HL-60 (cell line): ENCODE data around the gene CHRDL1.

ENCODE experiments used
- DNase-seq, 2 experiments: peaks; one replicate each; pipeline ENCODE4 v3.0.0-alpha.2; 2010 to 2020; ENCODE audit warnings: low read depth in 1 of 2, low spot score in 1 of 2
- H3K27ac ChIP-seq: fragments of 250-450 bp; sonication (Bioruptor Pico); replicated peaks from 2 replicates; pipeline ENCODE4 v1.5.1; 2020; ENCODE audit warnings: mild to moderate bottlenecking, moderate library complexity
- H3K27me3 ChIP-seq: fragments of 250-450 bp; sonication (Bioruptor Pico); 2 replicates; pipeline ENCODE4 v1.5.1; 2021; ENCODE audit warnings: mild to moderate bottlenecking, moderate library complexity; ENCODE audit not compliant: insufficient read depth, poor library complexity, severe bottlenecking
- H3K4me3 ChIP-seq: replicated peaks from 2 replicates; pipeline ENCODE4 v1.5.1; 2011; ENCODE audit warnings: mild to moderate bottlenecking, control low read depth, low read length; ENCODE audit not compliant: insufficient read depth
- GABPA ChIP-seq: IDR thresholded peaks from 2 replicates; pipeline ENCODE4 v1.6.1; 2012; ENCODE audit warnings: low read depth
- POLR2AphosphoS5 ChIP-seq: IDR thresholded peaks from 2 replicates; pipeline ENCODE4 v1.6.1; 2012; ENCODE audit warnings: low read depth
- SPI1 ChIP-seq: IDR thresholded peaks from 2 replicates; pipeline ENCODE4 v1.6.1; 2012; ENCODE audit warnings: low read depth, mild to moderate bottlenecking, borderline replicate concordance
- TF ChIP-seq, protein P1 (sequence below): IDR thresholded peaks from one replicate; pipeline ENCODE4 v1.5.1; 2011; ENCODE audit warnings: low read length, control low read depth, inconsistent platforms; ENCODE audit not compliant: insufficient read depth
- TF ChIP-seq, protein P2 (sequence below): IDR thresholded peaks from 2 replicates; pipeline ENCODE4 v1.6.1; 2012; ENCODE audit warnings: low read depth; ENCODE audit not compliant: insufficient replicate concordance

The CHRDL1 gene

DNA sequence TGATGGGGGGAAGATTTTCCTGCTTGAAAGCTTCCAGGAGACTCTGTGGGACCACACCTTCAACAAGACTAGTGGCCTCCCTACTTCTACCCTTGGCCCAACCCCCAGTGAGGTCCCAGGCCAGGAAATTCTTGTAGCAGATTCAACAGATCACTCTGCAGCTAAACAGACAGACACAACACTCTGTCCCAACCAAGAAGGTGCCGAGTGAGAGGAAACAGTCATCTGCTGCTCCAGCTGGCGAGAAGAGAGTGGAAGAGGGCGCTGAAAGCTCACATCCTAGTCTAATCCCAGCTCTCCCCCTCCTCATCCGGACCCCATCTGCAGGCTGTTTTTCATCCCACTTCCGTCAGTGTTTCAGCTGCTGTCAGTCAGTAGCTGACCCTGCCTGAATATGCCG lies 63.4 kb downstream of the CHRDL1 start:
- H3K27me3 ChIP-seq: no peaks in the 10 kb centered on the region
- DNase-seq: no peak
- TF ChIP-seq POLR2AphosphoS5 (no peak), SPI1 (no peak), GABPA (no peak)
- TF ChIP-seq, protein P1, sequence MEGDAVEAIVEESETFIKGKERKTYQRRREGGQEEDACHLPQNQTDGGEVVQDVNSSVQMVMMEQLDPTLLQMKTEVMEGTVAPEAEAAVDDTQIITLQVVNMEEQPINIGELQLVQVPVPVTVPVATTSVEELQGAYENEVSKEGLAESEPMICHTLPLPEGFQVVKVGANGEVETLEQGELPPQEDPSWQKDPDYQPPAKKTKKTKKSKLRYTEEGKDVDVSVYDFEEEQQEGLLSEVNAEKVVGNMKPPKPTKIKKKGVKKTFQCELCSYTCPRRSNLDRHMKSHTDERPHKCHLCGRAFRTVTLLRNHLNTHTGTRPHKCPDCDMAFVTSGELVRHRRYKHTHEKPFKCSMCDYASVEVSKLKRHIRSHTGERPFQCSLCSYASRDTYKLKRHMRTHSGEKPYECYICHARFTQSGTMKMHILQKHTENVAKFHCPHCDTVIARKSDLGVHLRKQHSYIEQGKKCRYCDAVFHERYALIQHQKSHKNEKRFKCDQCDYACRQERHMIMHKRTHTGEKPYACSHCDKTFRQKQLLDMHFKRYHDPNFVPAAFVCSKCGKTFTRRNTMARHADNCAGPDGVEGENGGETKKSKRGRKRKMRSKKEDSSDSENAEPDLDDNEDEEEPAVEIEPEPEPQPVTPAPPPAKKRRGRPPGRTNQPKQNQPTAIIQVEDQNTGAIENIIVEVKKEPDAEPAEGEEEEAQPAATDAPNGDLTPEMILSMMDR: no peak
- TF ChIP-seq, protein P2, sequence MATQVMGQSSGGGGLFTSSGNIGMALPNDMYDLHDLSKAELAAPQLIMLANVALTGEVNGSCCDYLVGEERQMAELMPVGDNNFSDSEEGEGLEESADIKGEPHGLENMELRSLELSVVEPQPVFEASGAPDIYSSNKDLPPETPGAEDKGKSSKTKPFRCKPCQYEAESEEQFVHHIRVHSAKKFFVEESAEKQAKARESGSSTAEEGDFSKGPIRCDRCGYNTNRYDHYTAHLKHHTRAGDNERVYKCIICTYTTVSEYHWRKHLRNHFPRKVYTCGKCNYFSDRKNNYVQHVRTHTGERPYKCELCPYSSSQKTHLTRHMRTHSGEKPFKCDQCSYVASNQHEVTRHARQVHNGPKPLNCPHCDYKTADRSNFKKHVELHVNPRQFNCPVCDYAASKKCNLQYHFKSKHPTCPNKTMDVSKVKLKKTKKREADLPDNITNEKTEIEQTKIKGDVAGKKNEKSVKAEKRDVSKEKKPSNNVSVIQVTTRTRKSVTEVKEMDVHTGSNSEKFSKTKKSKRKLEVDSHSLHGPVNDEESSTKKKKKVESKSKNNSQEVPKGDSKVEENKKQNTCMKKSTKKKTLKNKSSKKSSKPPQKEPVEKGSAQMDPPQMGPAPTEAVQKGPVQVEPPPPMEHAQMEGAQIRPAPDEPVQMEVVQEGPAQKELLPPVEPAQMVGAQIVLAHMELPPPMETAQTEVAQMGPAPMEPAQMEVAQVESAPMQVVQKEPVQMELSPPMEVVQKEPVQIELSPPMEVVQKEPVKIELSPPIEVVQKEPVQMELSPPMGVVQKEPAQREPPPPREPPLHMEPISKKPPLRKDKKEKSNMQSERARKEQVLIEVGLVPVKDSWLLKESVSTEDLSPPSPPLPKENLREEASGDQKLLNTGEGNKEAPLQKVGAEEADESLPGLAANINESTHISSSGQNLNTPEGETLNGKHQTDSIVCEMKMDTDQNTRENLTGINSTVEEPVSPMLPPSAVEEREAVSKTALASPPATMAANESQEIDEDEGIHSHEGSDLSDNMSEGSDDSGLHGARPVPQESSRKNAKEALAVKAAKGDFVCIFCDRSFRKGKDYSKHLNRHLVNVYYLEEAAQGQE: no peak
- H3K4me3 ChIP-seq: no peak overlapping the region
- no peak overlapping the region for H3K27ac ChIP-seq

DNA sequence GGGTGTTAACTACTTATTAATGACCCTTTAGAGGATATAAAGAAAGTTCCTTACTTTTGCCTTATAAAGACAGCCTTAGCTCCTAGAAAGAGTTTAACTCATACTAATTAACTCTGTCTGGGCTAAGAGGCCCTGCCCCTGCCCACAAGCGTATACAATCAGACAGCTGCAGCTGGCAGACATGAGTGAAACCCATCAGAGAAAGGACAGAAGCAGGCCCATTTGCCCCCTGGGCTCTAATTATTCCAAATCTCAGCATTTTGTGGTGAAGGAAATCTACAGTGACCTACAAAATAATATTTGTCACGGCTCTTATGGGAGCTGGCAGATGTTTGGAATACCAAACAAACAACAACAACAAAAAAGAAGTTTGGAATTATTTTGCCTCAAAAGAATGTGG lies 71.8 kb downstream of the CHRDL1 start:
- Histone ChIP-seq H3K27ac (no peak overlapping the region), H3K4me3 (no peak overlapping the region), H3K27me3 (no peaks in the 10 kb centered on the region)
- TF ChIP-seq POLR2AphosphoS5: no peak
- no peak for TF ChIP-seq SPI1
- TF ChIP-seq, protein P1: no peak
- no peak for TF ChIP-seq GABPA
- TF ChIP-seq, protein P2: no peak
- no peak for DNase-seq

DNA sequence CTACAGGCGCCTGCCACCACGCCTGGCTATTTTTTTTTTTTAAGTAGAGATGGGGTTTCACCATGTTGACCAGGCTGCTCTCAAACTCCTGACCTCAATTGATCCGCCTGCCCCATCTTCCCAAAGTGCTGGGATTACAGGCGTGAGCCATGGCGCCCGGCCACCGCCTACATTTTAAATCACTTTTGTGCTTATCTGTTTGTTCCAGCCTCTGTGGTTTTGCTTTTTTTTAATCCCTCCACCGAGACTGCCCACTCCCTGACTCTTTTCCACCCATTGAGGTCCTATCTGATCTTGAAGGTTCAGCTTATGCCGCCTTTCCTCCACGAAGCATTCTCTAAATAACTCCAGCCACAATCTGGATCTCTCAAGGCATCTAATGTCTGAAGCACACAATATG lies 73.5 kb downstream of the CHRDL1 start:
- Histone ChIP-seq H3K4me3 (no peak overlapping the region), H3K27ac (no peak overlapping the region), H3K27me3 (no peaks in the 10 kb centered on the region)
- DNase-seq: no peak
- TF ChIP-seq POLR2AphosphoS5 (no peak), GABPA (no peak), SPI1 (no peak)
- TF ChIP-seq, protein P1: no peak
- TF ChIP-seq, protein P2: no peak
